H9 (cell line): ENCODE measurements around the gene RBM42. TPM values are rescaled to one million over a fixed set of nuclear protein-coding genes. Genes with fewer than 3 reads are reported as not detected.

Experiments
- DNase-seq: peaks from one replicate; pipeline ENCODE4 v3.0.0-alpha.2; 2017
- H2AFZ ChIP-seq: one replicate; pipeline ENCODE4 v1.6.1; 2013; ENCODE audit warnings: mild to moderate bottlenecking, low read length, control low read depth, moderate library complexity
- H2AK5ac ChIP-seq: 2 replicates; pipeline ENCODE4 v1.6.1; 2013; ENCODE audit warnings: low read length, control low read depth, mixed read lengths; ENCODE audit not compliant: insufficient read length
- H2BK120ac ChIP-seq: one replicate; pipeline ENCODE4 v1.6.1; 2013; ENCODE audit warnings: low read depth, mild to moderate bottlenecking, low read length, control low read depth, inconsistent platforms; ENCODE audit not compliant: poor library complexity, severe bottlenecking
- H2BK12ac ChIP-seq: 2 replicates; pipeline ENCODE4 v1.6.1; 2013; ENCODE audit warnings: low read length, control low read depth, mixed read lengths, low read depth; ENCODE audit not compliant: insufficient read length
- H2BK15ac ChIP-seq: 2 replicates; pipeline ENCODE4 v1.6.1; 2013; ENCODE audit warnings: low read depth, low read length, control low read depth
- H2BK20ac ChIP-seq: one replicate; pipeline ENCODE4 v1.6.1; 2013; ENCODE audit warnings: low read depth, mild to moderate bottlenecking, low read length, control low read depth, inconsistent platforms; ENCODE audit not compliant: poor library complexity, severe bottlenecking
- H2BK5ac ChIP-seq: 2 replicates; pipeline ENCODE4 v1.6.1; 2013; ENCODE audit warnings: low read length, control low read depth, mixed read lengths; ENCODE audit not compliant: insufficient read length
- H3K14ac ChIP-seq: 2 replicates; pipeline ENCODE4 v1.6.1; 2013; ENCODE audit warnings: low read length, control low read depth; ENCODE audit not compliant: insufficient read depth
- H3K18ac ChIP-seq: 2 replicates; pipeline ENCODE4 v1.6.1; 2013; ENCODE audit warnings: low read depth, mild to moderate bottlenecking, mixed read lengths, low read length, control low read depth; ENCODE audit not compliant: insufficient read length
- H3K23ac ChIP-seq: 2 replicates; pipeline ENCODE4 v1.6.1; 2013; ENCODE audit warnings: low read length, control low read depth, mixed read lengths, low read depth; ENCODE audit not compliant: insufficient read length
- H3K23me2 ChIP-seq: 2 replicates; pipeline ENCODE4 v1.6.1; 2013; ENCODE audit warnings: low read depth, mild to moderate bottlenecking, mixed read lengths, low read length, control low read depth; ENCODE audit not compliant: insufficient read length, poor library complexity, severe bottlenecking
- H3K27ac ChIP-seq: 2 replicates; pipeline ENCODE4 v1.5.1; 2013; ENCODE audit warnings: low read length, control low read depth, mixed read lengths, low read depth; ENCODE audit not compliant: insufficient read length
- H3K27me3 ChIP-seq: 2 replicates; pipeline ENCODE4 v1.6.1; 2013; ENCODE audit warnings: low read length, control low read depth, inconsistent platforms; ENCODE audit not compliant: insufficient read depth
- H3K4ac ChIP-seq: 2 replicates; pipeline ENCODE4 v1.6.1; 2013; ENCODE audit warnings: low read depth, mild to moderate bottlenecking, control low read depth, inconsistent platforms, low read length, moderate library complexity
- H3K4me1 ChIP-seq: 2 replicates; pipeline ENCODE4 v1.6.1; 2013; ENCODE audit warnings: low read length, control low read depth, inconsistent platforms; ENCODE audit not compliant: insufficient read depth
- H3K4me2 ChIP-seq: 2 replicates; pipeline ENCODE4 v1.6.1; 2013; ENCODE audit warnings: low read length, control low read depth, mixed read lengths; ENCODE audit not compliant: insufficient read length, insufficient read depth
- H3K56ac ChIP-seq: 2 replicates; pipeline ENCODE4 v1.6.1; 2013; ENCODE audit warnings: low read depth, mild to moderate bottlenecking, mixed read lengths, low read length, control low read depth; ENCODE audit not compliant: insufficient read length
- H3K79me1 ChIP-seq: 2 replicates; pipeline ENCODE4 v1.6.1; 2013; ENCODE audit warnings: low read depth, mild to moderate bottlenecking, moderate library complexity, low read length, control low read depth, inconsistent platforms; ENCODE audit not compliant: insufficient read depth, poor library complexity, severe bottlenecking
- H3K79me2 ChIP-seq: 2 replicates; pipeline ENCODE4 v1.6.1; 2013; ENCODE audit warnings: low read length, control low read depth, inconsistent platforms; ENCODE audit not compliant: insufficient read depth
- H3K9ac ChIP-seq: 2 replicates; pipeline ENCODE4 v1.6.1; 2013; ENCODE audit warnings: low read length, control low read depth, mixed read lengths; ENCODE audit not compliant: insufficient read length; ENCODE audit errors: extremely low read depth
- H3K9me3 ChIP-seq: one replicate; pipeline ENCODE4 v1.6.1; 2013; ENCODE audit warnings: low read depth, low read length, inconsistent platforms; ENCODE audit not compliant: control insufficient read depth
- H3T11ph ChIP-seq: one replicate; pipeline ENCODE4 v1.6.1; 2013; ENCODE audit warnings: mild to moderate bottlenecking, low read length, control low read depth, inconsistent platforms
- H4K20me1 ChIP-seq: one replicate; pipeline ENCODE4 v1.6.1; 2013; ENCODE audit not compliant: control insufficient read depth, insufficient read length, insufficient read depth
- H4K5ac ChIP-seq: 2 replicates; pipeline ENCODE4 v1.6.1; 2013; ENCODE audit warnings: low read depth, mild to moderate bottlenecking, mixed read lengths, low read length, control low read depth; ENCODE audit not compliant: insufficient read length
- H4K8ac ChIP-seq: replicated peaks from 2 replicates; pipeline ENCODE4 v1.6.1; 2013; ENCODE audit warnings: low read length, control low read depth, mixed read lengths, low read depth; ENCODE audit not compliant: insufficient read length
- H4K91ac ChIP-seq: 2 replicates; pipeline ENCODE4 v1.6.1; 2013; ENCODE audit warnings: low read depth, mild to moderate bottlenecking, moderate library complexity, mixed read lengths, low read length, control low read depth; ENCODE audit not compliant: insufficient read length
- H3K27ac Mint-ChIP-seq, 3 experiments: 2 replicates in 2 of 3; 3 replicates in 1 of 3; pipeline ENCODE4 v1.8.0; 2020 to 2021; ENCODE audit warnings: mixed read lengths in 3 of 3, mild to moderate bottlenecking in 1 of 3, moderate library complexity in 1 of 3
- H3K27me3 Mint-ChIP-seq: 2 replicates; pipeline ENCODE4 v1.8.0; 2021; ENCODE audit warnings: low read depth, mild to moderate bottlenecking, moderate library complexity, mixed read lengths
- H3K36me3 Mint-ChIP-seq, 3 experiments: 2 replicates in 2 of 3; 3 replicates in 1 of 3; pipeline ENCODE4 v1.8.0; 2020 to 2021; ENCODE audit warnings: low read depth in 3 of 3, mixed read lengths in 3 of 3; ENCODE audit not compliant: insufficient read depth in 1 of 3
- H3K4me1 Mint-ChIP-seq, 2 experiments: 2 replicates each; pipeline ENCODE4 v1.8.0; 2020; ENCODE audit warnings: mixed read lengths in 2 of 2
- H3K4me3 Mint-ChIP-seq, 2 experiments: 2 replicates in 1 of 2; 3 replicates in 1 of 2; pipeline ENCODE4 v1.8.0; 2020 to 2021; ENCODE audit warnings: mild to moderate bottlenecking in 2 of 2, mixed read lengths in 2 of 2, moderate library complexity in 1 of 2
- H3K9me3 Mint-ChIP-seq, 2 experiments: 2 replicates in 1 of 2; 3 replicates in 1 of 2; pipeline ENCODE4 v1.8.0; 2020; ENCODE audit warnings: mild to moderate bottlenecking in 2 of 2, mixed read lengths in 2 of 2, moderate library complexity in 1 of 2
- CTCF ChIP-seq: fragments of 200-600 bp; sonication (generic); conservative IDR thresholded peaks from 3 replicates; pipeline ENCODE4 v1.8.0; 2021; ENCODE audit warnings: antibody characterized with exemption, mild to moderate bottlenecking
- WGBS: extraction: QIAGEN DNeasy Blood & Tissue Kit; methylation state at CpG from one replicate; pipeline ENCODE4 v1.1.7; 2013; ENCODE audit warnings: missing lambda C conversion rate, low lambda C conversion rate, mixed read lengths; ENCODE audit not compliant: insufficient read length; ENCODE audit errors: extremely low coverage; 5-methylcytosine and 5-hydroxymethylcytosine counted together
- total RNA-seq: library from RNA; stranded (reverse); gene quantifications from 2 replicates; pipeline ENCODE4 v1.2.1, GENCODE V29; 2021

Gene RBM42
- total RNA-seq, 1 experiment from 2014 or later = 83.3 TPM

- Histone ChIP-seq H3K23ac (no peak overlapping the region), H3K27ac (no peak overlapping the region), H3K18ac (no peak overlapping the region), H3K9ac (no peak overlapping the region), H3K4me2 (no peak overlapping the region), H3K14ac (no peak overlapping the region), H3K79me2 (no peaks in the 10 kb centered on the region), H3K23me2 (peaks cover 8% of the 10 kb centered on the region), H3K56ac (no peak overlapping the region), H3K4me1 (no peaks in the 10 kb centered on the region), H2BK12ac (no peak overlapping the region), H2BK20ac (no peak overlapping the region), H4K20me1 (no peaks in the 10 kb centered on the region), H2BK15ac (no peak overlapping the region), H3T11ph (no peak overlapping the region), H2AK5ac (no peak overlapping the region), H3K27me3 (no peaks in the 10 kb centered on the region), H4K5ac (no peak overlapping the region), H3K4ac (no peak overlapping the region), H2BK120ac (no peak overlapping the region), H3K79me1 (no peaks in the 10 kb centered on the region), H2AFZ (no peak overlapping the region), H2BK5ac (no peak overlapping the region), H4K8ac (no peak overlapping the region), H4K91ac (no peak overlapping the region), H3K9me3 (no peaks in the 10 kb centered on the region)
- Mint-ChIP-seq H3K36me3 (no peaks in the 10 kb centered on the region; a peak in 3 of 7 replicates), H3K9me3 (no peaks in the 10 kb centered on the region), H3K27ac (no peak overlapping the region; a peak in 1 of 7 replicates), H3K27me3 (peaks cover 25% of the 10 kb centered on the region), H3K4me3 (no peak overlapping the region), H3K4me1 (peaks cover 4 to 6% of the 10 kb centered on the region in 2 experiments; a peak in 3 of 4 replicates)
- no peak for TF ChIP-seq CTCF
- no CpG with 5 or more reads among the region's 6 CpGs for WGBS
- no peak for DNase-seq
Observed at GRCh38 chr19:35669566-35669965, 40.7 kb downstream of the RBM42 start.
